COR-L47 (cell line): ENCODE results near the gene KRI1.
"Not testable (repeated sequence)": the region's sequence is repeated elsewhere in the genome, so short reads cannot be mapped to it uniquely, and the experiment has no call there.

ENCODE experiments used
- DNase-seq: peaks from one replicate; lab custom pipeline; 2025; lab: John Stamatoyannopoulos, UW

Gene KRI1

GRCh38 chr19:10575011-10575716 is 9.4 kb upstream of the KRI1 start:
- no peak for DNase-seq

GRCh38 chr19:10574462-10574861 is 8.7 kb upstream of the KRI1 start:
- no peak for DNase-seq

DNA sequence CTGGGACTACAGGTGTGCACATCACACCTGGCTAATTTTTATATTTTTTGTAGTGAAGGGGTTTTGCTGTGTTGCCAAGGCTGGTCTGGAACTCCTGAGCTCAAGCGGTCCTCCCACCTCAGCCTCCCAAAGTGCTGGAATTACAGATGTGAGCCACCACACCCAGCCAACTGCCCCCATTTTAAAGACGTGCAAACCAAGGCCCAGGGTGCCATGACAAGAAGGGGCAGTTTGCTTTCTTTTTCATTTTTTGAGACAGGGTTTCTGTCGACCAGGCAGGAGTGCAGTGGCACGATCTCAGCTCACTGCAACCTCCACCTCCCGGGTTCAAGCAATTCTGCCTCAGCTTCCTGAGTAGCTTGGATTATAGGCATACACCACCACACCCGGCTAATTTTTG is 8.0 kb upstream of the KRI1 start:
- not testable (repeated sequence) for DNase-seq

DNA sequence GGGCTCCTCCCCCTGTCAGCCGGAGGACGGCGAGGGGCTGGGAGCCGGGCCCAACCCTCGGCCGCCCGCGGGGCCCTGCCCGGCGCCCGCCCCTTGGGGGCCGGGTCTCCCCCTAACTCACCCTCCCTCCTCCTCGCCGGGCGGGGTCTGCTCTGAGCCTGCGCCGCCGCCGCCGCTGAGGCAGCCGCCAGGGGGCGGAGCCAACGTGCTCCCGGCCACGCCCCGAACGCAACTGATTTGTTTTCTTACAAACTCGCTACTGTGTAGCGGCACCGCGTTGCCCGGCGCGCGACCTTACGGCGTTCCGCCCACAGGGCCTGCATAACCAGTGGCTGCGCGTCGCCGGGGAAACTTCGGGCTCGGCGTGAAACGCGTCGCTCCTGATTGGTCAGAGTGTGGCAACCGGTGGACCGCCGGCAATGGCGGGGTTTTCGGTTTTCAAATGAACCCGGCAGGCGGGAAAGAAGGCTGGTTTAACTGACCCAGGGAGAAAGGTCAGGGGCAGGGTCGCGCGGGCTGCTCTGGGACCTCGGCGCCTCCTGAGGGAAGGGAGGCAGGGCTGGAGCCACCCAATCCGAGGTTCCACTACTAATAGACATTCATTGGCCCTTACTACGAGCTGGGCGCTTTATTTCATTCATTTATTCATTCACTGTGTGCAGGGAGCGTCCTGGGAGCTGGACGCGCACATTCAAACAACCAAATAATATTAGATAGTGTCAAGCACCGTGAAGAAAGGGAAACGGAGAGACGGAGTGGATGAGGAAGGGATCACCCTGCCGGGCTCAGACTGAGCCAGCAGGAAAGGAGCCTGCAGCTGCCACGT is 3.2 kb upstream of the KRI1 start, which contains the start of gene CDKN2D:
CDKN2D (minus strand) TSS at position 154 of the 826 bp plus-strand sequence. CDS start 326 bp downstream, outside the sequence.
- peak; percentile 99 for DNase-seq

DNA sequence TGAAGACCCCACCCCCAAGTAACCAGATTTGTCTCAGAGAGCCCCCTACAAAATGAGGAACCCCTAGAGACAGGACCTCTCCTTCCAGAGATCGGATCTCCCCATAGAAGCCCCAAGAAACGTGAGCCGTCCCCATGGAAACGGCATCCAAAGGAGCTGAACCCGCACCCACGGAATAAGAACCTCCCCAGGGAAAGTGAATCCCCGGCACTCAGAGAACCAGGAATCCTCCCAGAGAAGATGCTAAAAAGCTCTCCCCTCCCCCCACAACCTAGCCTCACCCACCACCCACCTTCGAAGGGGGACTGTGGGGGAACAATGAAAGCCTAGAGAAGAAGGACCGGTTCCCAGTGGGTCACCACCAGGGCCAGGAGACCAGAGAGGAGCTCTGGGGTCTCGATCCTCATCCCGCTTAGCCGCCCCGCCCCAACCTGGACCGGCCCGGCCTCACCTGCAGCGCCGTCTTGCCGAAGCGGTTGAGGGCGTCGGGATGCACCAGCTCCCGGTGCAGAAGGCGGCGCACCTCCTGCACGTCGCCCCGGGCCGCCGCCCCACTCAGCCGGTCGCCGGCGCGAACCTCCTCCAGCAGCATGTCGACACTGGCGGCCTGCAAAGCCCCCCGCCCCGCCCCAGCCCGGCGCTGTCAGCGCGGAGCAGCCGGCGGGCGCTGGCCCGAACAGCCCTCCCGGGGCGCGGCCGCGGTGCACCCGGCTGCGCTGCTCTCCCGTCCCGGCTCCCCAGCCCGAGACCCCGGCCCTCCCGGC is 2.4 kb upstream of the KRI1 start:
- no peak for DNase-seq

GRCh38 chr19:10567656-10568055 is 1.8 kb upstream of the KRI1 start:
- no peak for DNase-seq

DNA sequence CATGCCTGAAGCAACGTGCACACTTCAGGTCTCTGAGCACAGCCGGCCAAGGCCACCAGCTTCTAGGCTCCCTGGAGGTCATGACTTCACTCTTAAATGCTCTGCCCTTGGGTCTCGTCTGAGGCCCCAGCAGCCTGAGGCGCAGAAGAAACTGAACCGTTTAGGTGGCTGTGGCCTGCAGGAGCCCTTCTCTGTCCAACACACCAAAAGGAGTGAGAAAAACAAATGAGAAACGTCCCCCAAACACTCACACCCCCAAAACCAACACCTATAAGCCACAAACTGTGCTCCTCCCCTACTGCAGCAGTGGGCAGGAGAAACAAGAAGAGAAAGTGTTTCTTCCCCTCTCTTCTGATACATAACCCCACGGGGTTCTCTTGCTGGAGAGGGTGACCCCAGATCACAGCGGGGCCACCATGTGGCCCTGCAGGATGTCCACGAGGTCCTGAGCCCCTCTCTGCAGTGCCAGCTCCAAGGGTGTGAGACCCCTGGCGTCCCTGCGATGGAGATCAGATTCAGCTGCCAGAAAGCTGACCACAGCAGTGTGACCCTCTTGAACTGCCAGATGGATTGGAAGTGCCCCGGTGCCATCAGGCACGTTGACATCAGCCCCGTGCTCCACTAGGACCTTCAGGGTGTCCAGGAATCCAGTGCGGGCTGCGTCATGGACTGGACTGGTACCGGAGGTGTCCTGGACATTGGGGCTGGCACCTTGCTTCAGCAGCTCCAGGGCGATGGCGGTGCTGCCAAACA is 1.0 kb upstream of the KRI1 start:
- DNase-seq: no peak

- DNase-seq: no peak
These were observed 523 bp upstream of the KRI1 start for GRCh38 chr19:10566408-10566657.

DNA sequence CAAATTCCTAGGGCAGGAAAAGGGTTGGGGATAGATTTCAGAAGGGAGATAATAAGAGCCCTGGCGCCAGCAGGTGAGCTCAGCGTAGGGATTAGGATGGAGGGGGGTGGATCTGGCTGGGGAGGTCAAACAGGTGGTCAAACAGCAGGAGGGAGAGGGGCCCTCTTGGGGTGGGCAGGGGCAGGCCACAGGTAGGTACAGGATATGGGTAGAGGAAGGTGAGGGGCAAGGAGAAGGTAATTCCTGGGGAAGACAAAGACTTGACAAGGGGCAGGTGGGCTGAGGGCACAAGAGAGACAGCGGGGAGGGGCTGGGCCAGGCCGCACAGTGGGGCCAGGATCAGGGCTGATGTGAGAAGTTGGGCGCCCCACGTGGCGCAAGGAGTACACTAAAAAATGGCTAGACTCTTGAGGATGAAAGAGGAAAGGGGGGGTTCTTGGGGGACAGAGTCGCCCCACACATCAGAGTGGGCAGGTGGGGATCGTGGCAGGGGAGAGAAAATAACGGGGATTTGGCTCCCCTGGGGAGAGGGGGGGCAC is 713 bp downstream of the KRI1 start:
- peak; percentile 39 for DNase-seq

DNA sequence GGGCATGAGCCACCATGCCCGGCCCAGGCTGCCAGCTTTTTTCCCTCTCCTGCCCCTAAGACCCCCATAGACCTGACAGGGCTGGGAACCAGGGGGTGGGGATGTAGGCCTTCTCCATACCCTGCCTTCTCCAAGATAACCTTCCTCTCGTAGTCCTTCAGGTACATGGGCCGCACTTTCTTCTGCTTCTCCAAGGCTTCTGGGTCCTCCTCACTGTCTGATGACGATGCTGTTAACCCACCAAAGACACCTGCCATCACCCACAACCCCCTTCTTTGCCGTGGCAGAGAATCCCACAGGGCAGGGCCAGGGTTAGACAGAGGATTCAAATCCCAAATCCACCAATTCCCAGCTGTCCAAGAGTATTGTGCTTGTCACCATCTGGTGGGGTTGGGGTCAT is 3.2 kb downstream of the KRI1 start:
- no peak for DNase-seq

GRCh38 chr19:10560154-10560553 is 5.7 kb downstream of the KRI1 start:
- DNase-seq: no peak

- DNase-seq: no peak
These were observed 8.1 kb downstream of the KRI1 start for GRCh38 chr19:10557603-10558197.

DNA sequence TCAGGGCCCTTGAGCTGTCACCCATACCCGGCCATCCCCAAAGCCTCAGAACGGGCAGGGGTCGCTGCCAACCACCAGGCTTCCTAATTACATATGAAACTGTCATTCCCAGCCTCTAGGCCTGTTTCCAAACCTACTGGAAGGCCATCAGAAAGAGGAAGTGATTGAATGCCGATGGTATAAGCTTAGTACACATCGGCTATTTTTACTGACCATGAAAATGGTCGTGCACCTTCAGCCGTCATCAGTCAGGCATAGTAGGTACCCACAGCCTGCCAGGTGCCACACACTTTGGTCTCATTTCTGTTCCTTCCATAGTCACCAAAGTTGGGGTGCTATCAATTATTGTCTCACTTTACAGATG is 10.2 kb downstream of the KRI1 start:
- DNase-seq: no peak

DNA sequence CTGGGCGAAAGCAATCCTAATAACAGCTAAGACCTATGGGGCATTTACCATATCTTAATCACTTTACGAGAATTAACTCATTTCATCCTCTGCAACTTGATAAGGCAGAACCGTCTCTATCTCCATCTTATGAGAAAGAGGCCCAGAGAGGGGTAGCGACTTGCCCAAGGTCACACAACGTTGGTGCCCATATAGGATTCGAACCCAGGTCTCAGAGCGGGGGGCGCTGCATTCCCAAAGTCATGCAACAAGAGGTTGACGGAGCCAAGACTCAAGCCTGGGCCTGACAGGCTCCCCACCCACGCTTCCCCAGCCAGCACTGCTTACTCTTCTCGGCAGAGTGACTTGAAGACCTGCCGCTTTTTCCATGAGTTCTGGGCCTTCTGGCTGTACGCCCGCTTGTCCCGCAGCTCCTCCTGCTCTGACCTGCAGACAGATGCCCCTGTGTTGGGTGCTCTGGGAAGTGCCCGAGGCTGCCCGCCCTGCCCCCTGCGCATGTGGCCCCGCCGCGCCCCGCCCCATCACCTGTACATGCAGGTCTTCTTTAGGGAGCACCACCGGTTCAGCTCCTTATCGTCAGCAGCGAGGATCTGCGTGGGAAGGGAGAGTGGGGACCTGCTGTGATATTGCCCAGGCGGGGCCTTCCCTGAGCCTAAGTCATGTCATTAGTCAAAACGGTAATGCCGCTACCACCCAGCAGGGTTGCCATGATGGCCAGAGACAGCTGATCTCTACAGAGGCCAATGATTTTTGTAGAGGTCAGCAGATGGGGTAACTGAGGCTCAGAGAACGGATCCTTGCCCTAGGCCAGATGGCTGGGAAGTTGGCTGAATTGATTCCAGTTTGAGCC is 10.8 kb downstream of the KRI1 start:
- no peak for DNase-seq

DNA sequence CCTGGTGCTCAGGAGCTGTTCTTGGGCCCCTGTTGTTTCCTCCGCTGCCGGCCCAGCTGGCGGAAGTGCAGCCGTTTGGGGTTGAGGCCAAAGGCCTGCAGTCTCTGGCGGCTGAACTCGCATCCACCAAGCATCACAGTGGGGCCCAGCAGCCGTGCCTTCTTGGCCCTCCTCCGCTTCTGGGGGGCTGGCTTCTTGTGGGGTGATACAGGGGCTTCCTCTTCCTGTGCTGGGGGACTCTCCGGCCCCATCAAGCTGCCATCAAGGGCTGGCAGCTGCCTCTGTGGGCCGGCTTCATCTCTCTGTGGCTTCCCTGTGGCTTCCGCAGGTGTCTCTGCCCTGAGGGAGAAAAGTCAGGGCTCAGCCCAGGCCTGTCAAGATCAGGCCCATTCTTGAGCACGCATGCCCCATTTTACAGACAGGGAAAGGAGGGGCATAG is 11.8 kb downstream of the KRI1 start:
- DNase-seq: no peak

GRCh38 chr19:10553087-10553667 is 12.6 kb downstream of the KRI1 start:
- no peak for DNase-seq

DNA sequence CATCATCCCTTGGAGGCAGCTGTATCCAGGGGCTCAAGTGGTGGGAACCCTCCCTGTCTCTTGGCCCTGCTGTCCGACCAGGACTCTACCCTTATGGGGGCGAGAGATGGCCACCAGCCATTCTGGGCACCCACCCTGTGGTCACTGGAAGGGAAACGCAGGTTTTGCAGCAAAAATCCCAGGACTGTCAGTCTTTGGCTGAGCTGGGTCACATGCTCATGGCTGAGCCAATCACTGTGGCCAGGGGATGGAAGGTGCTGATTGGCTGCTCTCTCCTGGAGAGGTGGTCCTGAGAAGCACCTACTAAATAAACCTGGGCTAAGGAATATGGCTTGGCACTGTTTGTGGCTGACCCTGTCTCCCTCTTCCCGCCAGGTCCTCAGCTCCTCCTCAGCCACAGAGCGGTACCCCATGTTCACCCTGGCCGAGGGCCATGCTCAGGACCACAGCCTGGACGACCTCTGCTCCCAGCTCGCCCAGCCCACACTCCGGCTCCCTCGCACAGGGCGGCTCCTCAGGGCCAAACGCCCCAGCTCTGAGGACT is 13.2 kb downstream of the KRI1 start:
- no peak for DNase-seq

DNA sequence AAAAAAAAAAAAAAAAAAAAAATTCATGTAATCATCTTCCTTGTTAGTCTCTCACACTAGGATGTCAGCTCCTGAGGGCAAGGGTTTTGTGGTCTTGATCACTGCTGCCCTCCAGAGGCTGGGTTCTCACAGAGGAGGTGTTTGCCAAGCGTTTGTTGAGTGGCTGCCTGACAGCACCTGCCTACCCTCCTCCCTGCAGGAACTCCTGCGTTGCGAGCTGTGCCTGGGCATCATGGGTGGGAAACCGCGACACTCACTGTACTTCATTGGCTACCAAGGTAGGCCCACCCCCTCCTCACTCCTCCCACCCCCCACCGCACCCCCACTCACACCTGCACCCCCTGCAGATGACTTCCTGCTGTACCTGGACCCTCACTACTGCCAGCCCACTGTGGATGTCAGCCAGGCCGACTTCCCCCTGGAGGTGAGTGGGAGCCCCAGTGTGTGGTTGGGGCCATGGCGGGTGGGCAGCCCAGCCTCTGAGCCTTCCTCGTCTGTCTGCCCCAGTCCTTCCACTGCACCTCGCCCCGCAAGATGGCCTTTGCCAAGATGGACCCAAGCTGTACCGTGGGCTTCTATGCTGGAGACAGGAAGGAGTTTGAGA is 14.0 kb downstream of the KRI1 start:
- no peak for DNase-seq

- not testable (repeated sequence) for DNase-seq
These were observed 14.8 kb downstream of the KRI1 start for GRCh38 chr19:10551006-10551405.
